Activated naive CD8-positive, alpha-beta T cell treated with anti-CD3 and anti-CD28 coated beads, Interleukin-2, amount 50 U/mL, for 24 hours (primary cell): ENCODE measurements around the gene EVA1A.
A peak's percentile ranks its signal among the peaks of the same experiment; 100 is the strongest.

ENCODE experiments used
- ATAC-seq: fragments of 150-1000 bp; cut with Tn5 transposase; one replicate; pipeline ENCODE4 v1.10.0; 2021
- DNase-seq: peaks from one replicate; pipeline ENCODE4 v3.0.0; 2021
- H3K27ac Mint-ChIP-seq: one replicate; pipeline ENCODE4 v1.8.0; 2021; ENCODE audit warnings: mild to moderate bottlenecking, mixed read lengths
- H3K27me3 Mint-ChIP-seq: one replicate; pipeline ENCODE4 v1.8.0; 2021; ENCODE audit warnings: mixed read lengths
- H3K36me3 Mint-ChIP-seq: one replicate; pipeline ENCODE4 v1.8.0; 2021; ENCODE audit warnings: low read depth, mixed read lengths
- H3K4me1 Mint-ChIP-seq: one replicate; pipeline ENCODE4 v1.8.0; 2021; ENCODE audit warnings: mixed read lengths
- H3K4me3 Mint-ChIP-seq: one replicate; pipeline ENCODE4 v1.8.0; 2021; ENCODE audit warnings: mild to moderate bottlenecking, moderate library complexity, mixed read lengths
- H3K9me3 Mint-ChIP-seq: one replicate; pipeline ENCODE4 v1.8.0; 2021; ENCODE audit warnings: mixed read lengths

EVA1A gene

GRCh38 chr2:75573145-75573878, 12.6 kb upstream of the EVA1A start:
- no peak for DNase-seq
- Mint-ChIP-seq H3K9me3 (no peaks in the 10 kb centered on the region), H3K4me3 (no peak overlapping the region)

GRCh38 chr2:75571730-75572430, 11.1 kb upstream of the EVA1A start:
- ATAC-seq (peak; percentile 53), DNase-seq (no peak)
- Mint-ChIP-seq H3K27me3 (peaks cover 35% of the 10 kb centered on the region), H3K4me3 (no peak overlapping the region), H3K27ac (no peak overlapping the region), H3K9me3 (no peaks in the 10 kb centered on the region), H3K36me3 (no peaks in the 10 kb centered on the region), H3K4me1 (peaks cover 9% of the 10 kb centered on the region)

More at GRCh38 chr2:75573145-75573878, 12.6 kb upstream of the EVA1A start:
- H3K27ac Mint-ChIP-seq, result no peak overlapping the region
- H3K36me3 Mint-ChIP-seq, result no peaks in the 10 kb centered on the region
- peaks cover 9% of the 10 kb centered on the region for H3K4me1 Mint-ChIP-seq
- H3K27me3 Mint-ChIP-seq, result peaks cover 35% of the 10 kb centered on the region
- no peak for ATAC-seq

GRCh38 chr2:75570948-75571729, 10.4 kb upstream of the EVA1A start:
- H3K27me3 Mint-ChIP-seq, result peaks cover 37% of the 10 kb centered on the region
- no peaks in the 10 kb centered on the region for H3K36me3 Mint-ChIP-seq
- no peak overlapping the region for H3K4me3 Mint-ChIP-seq
- H3K27ac Mint-ChIP-seq, result no peak overlapping the region
- H3K9me3 Mint-ChIP-seq, result no peaks in the 10 kb centered on the region
- DNase-seq, result no peak
- no peak for ATAC-seq
- peaks cover 9% of the 10 kb centered on the region for H3K4me1 Mint-ChIP-seq

GRCh38 chr2:75570024-75570947, 9.5 kb upstream of the EVA1A start:
- Mint-ChIP-seq H3K36me3 (no peaks in the 10 kb centered on the region), H3K9me3 (no peaks in the 10 kb centered on the region), H3K27ac (no peak overlapping the region), H3K4me1 (peaks cover 9% of the 10 kb centered on the region), H3K4me3 (no peak overlapping the region), H3K27me3 (peaks cover 37% of the 10 kb centered on the region)
- ATAC-seq (no peak), DNase-seq (no peak)

- H3K4me1 Mint-ChIP-seq, result peaks cover 11% of the 10 kb centered on the region
- peaks cover 39% of the 10 kb centered on the region for H3K27me3 Mint-ChIP-seq
- no peak overlapping the region for H3K27ac Mint-ChIP-seq
- H3K4me3 Mint-ChIP-seq, result no peak overlapping the region
- H3K9me3 Mint-ChIP-seq, result no peaks in the 10 kb centered on the region
- DNase-seq, result no peak
- ATAC-seq, result no peak
- H3K36me3 Mint-ChIP-seq, result no peaks in the 10 kb centered on the region
These were observed 8.8 kb upstream of the EVA1A start for GRCh38 chr2:75569546-75569945.

- peaks cover 38% of the 10 kb centered on the region for H3K27me3 Mint-ChIP-seq
- no peak overlapping the region for H3K4me3 Mint-ChIP-seq
- H3K9me3 Mint-ChIP-seq, result no peaks in the 10 kb centered on the region
These were observed 7.4 kb upstream of the EVA1A start for GRCh38 chr2:75568174-75568573.

GRCh38 chr2:75565472-75566462, 5.0 kb upstream of the EVA1A start:
- Mint-ChIP-seq H3K9me3 (no peaks in the 10 kb centered on the region), H3K27ac (no peak overlapping the region), H3K36me3 (no peaks in the 10 kb centered on the region), H3K27me3 (peaks cover 49% of the 10 kb centered on the region), H3K4me1 (peaks cover 13% of the 10 kb centered on the region), H3K4me3 (no peak overlapping the region)
- no peak for DNase-seq
- no peak for ATAC-seq

More at GRCh38 chr2:75568174-75568573, 7.4 kb upstream of the EVA1A start:
- DNase-seq, result no peak
- H3K27ac Mint-ChIP-seq, result no peak overlapping the region
- H3K4me1 Mint-ChIP-seq, result peaks cover 16% of the 10 kb centered on the region
- no peak for ATAC-seq
- H3K36me3 Mint-ChIP-seq, result no peaks in the 10 kb centered on the region

- Mint-ChIP-seq H3K4me1 (peaks cover 18% of the 10 kb centered on the region), H3K4me3 (no peak overlapping the region), H3K27me3 (peaks cover 48% of the 10 kb centered on the region), H3K9me3 (no peaks in the 10 kb centered on the region), H3K27ac (no peak overlapping the region), H3K36me3 (no peaks in the 10 kb centered on the region)
- ATAC-seq (no peak), DNase-seq (no peak)
These were observed 4.1 kb upstream of the EVA1A start for GRCh38 chr2:75564713-75565359.

- peaks cover 45% of the 10 kb centered on the region for H3K27me3 Mint-ChIP-seq
- H3K4me1 Mint-ChIP-seq, result peaks cover 18% of the 10 kb centered on the region
- ATAC-seq (no peak), DNase-seq (peak; percentile 5)
- no peaks in the 10 kb centered on the region for H3K9me3 Mint-ChIP-seq
- no peak overlapping the region for H3K27ac Mint-ChIP-seq
- no peaks in the 10 kb centered on the region for H3K36me3 Mint-ChIP-seq
- no peak overlapping the region for H3K4me3 Mint-ChIP-seq
These were observed 3.4 kb upstream of the EVA1A start for GRCh38 chr2:75564026-75564688.

- no peak overlapping the region for H3K4me3 Mint-ChIP-seq
- no peak for DNase-seq
- peaks cover 45% of the 10 kb centered on the region for H3K27me3 Mint-ChIP-seq
- no peak overlapping the region for H3K27ac Mint-ChIP-seq
- H3K9me3 Mint-ChIP-seq, result no peaks in the 10 kb centered on the region
- no peaks in the 10 kb centered on the region for H3K36me3 Mint-ChIP-seq
- peaks cover 18% of the 10 kb centered on the region for H3K4me1 Mint-ChIP-seq
- ATAC-seq, result peak; percentile 30
These were observed 2.9 kb upstream of the EVA1A start for GRCh38 chr2:75563591-75563990.

GRCh38 chr2:75562513-75562864, 1.8 kb upstream of the EVA1A start:
- no peak for DNase-seq
- H3K4me1 Mint-ChIP-seq, result peaks cover 18% of the 10 kb centered on the region
- H3K27ac Mint-ChIP-seq, result no peak overlapping the region
- no peaks in the 10 kb centered on the region for H3K36me3 Mint-ChIP-seq
- ATAC-seq, result no peak
- H3K9me3 Mint-ChIP-seq, result no peaks in the 10 kb centered on the region
- H3K4me3 Mint-ChIP-seq, result no peak overlapping the region
- peaks cover 44% of the 10 kb centered on the region for H3K27me3 Mint-ChIP-seq
